ENCODE results near the gene CLMP. TPM values are rescaled to one million over a fixed set of nuclear protein-coding genes. Genes with fewer than 3 reads are reported as not detected.
A peak's percentile ranks its signal among the peaks of the same experiment; 100 is the strongest.

Gene CLMP
- total and polyA plus RNA-seq, 9 of the 15 experiments (the other 6 are each of a cell fraction or from before 2014, with no cell fraction given) = 0.02 to 0.15 (median 0.03) TPM; not detected in 6

- peak; percentile 92 to 94 for TF ChIP-seq KDM1A (IDR thresholded peaks at IDR 0.05)
- TF ChIP-seq ETV1 (tag; conservative IDR thresholded peaks at IDR 0.05; ENCODE audit: low read depth) = peak; percentile 59
- peak; percentile 46 for TF ChIP-seq CBFA2T2 (conservative IDR thresholded peaks at IDR 0.05)
- no peak for TF ChIP-seq RBM14 (IDR thresholded peaks at IDR 0.05; ENCODE audit: borderline replicate concordance, insufficient read depth, low read depth, low read length)
- TF ChIP-seq POU5F1 (IDR thresholded peaks at IDR 0.05; ENCODE audit: borderline replicate concordance, low read depth, low read length, partially characterized antibody) = no peak
- no peak for TF ChIP-seq PRDM10 (IDR thresholded peaks at IDR 0.05; ENCODE audit: partially characterized antibody)
- no peak for TF ChIP-seq ZNF232 (CRISPR knock-in tag; IDR thresholded peaks at IDR 0.05)
- TF ChIP-seq HDAC2 (IDR thresholded peaks at IDR 0.05) = peak; percentile 73
- TF ChIP-seq EHMT2 (IDR thresholded peaks at IDR 0.05) = 0 out of 2 replicates have a peak, but pooled peaks have one; percentile 22
- peak; percentile 77 for TF ChIP-seq CBFA2T3 (IDR thresholded peaks at IDR 0.05)
- peak; percentile 21; the same call in 1 of the 2 replicates for TF ChIP-seq TAL1 (IDR thresholded peaks at IDR 0.05)
- no peak for TF ChIP-seq SMAD1 (IDR thresholded peaks at IDR 0.05; ENCODE audit: low read depth, low read length, partially characterized antibody)
- TF ChIP-seq ZNF778 (CRISPR knock-in tag; IDR thresholded peaks at IDR 0.05) = no peak
- TF ChIP-seq TEAD4 (IDR thresholded peaks at IDR 0.05; ENCODE audit: low read length) = peak; percentile 37; the same call in 1 of the 2 replicates
- TF ChIP-seq TEAD4 (CRISPR knock-in tag; IDR thresholded peaks at IDR 0.05; ENCODE audit: borderline replicate concordance) = no peak
- 0 out of 2 replicates have a peak, but pooled peaks have one; percentile 26 for TF ChIP-seq GATA2 (CRISPR knock-in tag; IDR thresholded peaks at IDR 0.05)
- peak; percentile 33 for TF ChIP-seq HNRNPLL (IDR thresholded peaks at IDR 0.05; ENCODE audit: low read depth, low read length, poor library complexity, severe bottlenecking)
- TF ChIP-seq MTF1 (CRISPR knock-in tag; IDR thresholded peaks at IDR 0.05; ENCODE audit: borderline replicate concordance) = no peak
- TF ChIP-seq HMGXB4 (CRISPR knock-in tag; IDR thresholded peaks at IDR 0.05) = no peak
- peak; percentile 35; the same call in 1 of the 2 replicates for TF ChIP-seq CTBP1 (IDR thresholded peaks at IDR 0.05; ENCODE audit: borderline replicate concordance)
- no peak for TF ChIP-seq NR2C1 (IDR thresholded peaks at IDR 0.05)
- TF ChIP-seq NR2C1 (tag; IDR thresholded peaks at IDR 0.05) = 0 out of 2 replicates have a peak, but pooled peaks have one; percentile 28
- peak; percentile 51 for TF ChIP-seq ARID1B (IDR thresholded peaks at IDR 0.05)
Measured at GRCh38 chr11:123073343-123074057, 121.5 kb downstream of the CLMP start (continued).

All from K562 (cell line).